GM12878 (cell line): ENCODE measurements around the gene IRS1.

Experiments used
- BMI1 ChIP-seq: fragments of 450-650 bp; IDR thresholded peaks from 2 replicates; pipeline ENCODE4 v1.6.1; 2016; ENCODE audit warnings: mild to moderate bottlenecking, moderate library complexity, borderline replicate concordance
- SIN3A ChIP-seq: IDR thresholded peaks from 2 replicates; pipeline ENCODE4 v1.6.1; 2012; ENCODE audit warnings: low read depth, low read length, improper control_type of control experiment
- STAT1 ChIP-seq: fragments of 450-650 bp; conservative IDR thresholded peaks from 2 replicates; pipeline ENCODE4 v1.6.1; 2014; ENCODE audit warnings: antibody characterized with exemption, mild to moderate bottlenecking
- TF ChIP-seq, protein P1 (sequence below), 3 experiments: IDR thresholded peaks in 2 of 3; conservative IDR thresholded peaks in 1 of 3; 2 replicates each; pipeline ENCODE4 v1.5.1; 2011; ENCODE audit warnings: low read depth in 3 of 3, low read length in 3 of 3, mild to moderate bottlenecking in 3 of 3, control low read depth in 2 of 3, moderate library complexity in 2 of 3, inconsistent platforms in 1 of 3, mixed read lengths in 1 of 3; ENCODE audit not compliant: control insufficient read depth in 2 of 3, insufficient read depth in 1 of 3; ENCODE audit errors: extremely low read depth in 1 of 3
- TF ChIP-seq, protein P2 (sequence below): IDR thresholded peaks from 2 replicates; pipeline ENCODE4 v1.6.1; 2011; ENCODE audit warnings: low read depth, low read length, improper control_type of control experiment, borderline replicate concordance
- TF ChIP-seq, protein P3 (sequence below): IDR thresholded peaks from 2 replicates; pipeline ENCODE4 v1.6.1; 2012; ENCODE audit warnings: mild to moderate bottlenecking, low read depth, low read length

DNA sequence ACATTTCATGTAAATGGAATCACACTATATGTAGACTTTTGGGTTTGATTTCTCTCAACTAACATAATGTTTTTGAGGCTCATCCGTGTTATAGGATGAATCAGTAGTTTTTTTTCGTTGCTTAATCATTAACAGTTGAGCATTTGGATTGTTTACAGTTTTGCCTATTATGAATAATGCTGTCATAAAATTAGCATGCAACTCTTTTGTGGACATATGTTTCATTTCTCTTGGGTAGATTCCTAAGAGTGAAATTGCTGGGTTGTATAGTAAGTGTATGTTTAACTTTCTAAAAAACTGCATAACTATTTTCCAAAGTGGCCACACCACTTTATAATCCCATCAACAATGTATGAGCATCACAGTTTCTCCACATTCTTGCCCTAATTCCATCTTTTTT lies 28.6 kb upstream of the IRS1 start:
- TF ChIP-seq BMI1 (no peak), SIN3A (no peak), STAT1 (no peak)
- TF ChIP-seq, protein P1, sequence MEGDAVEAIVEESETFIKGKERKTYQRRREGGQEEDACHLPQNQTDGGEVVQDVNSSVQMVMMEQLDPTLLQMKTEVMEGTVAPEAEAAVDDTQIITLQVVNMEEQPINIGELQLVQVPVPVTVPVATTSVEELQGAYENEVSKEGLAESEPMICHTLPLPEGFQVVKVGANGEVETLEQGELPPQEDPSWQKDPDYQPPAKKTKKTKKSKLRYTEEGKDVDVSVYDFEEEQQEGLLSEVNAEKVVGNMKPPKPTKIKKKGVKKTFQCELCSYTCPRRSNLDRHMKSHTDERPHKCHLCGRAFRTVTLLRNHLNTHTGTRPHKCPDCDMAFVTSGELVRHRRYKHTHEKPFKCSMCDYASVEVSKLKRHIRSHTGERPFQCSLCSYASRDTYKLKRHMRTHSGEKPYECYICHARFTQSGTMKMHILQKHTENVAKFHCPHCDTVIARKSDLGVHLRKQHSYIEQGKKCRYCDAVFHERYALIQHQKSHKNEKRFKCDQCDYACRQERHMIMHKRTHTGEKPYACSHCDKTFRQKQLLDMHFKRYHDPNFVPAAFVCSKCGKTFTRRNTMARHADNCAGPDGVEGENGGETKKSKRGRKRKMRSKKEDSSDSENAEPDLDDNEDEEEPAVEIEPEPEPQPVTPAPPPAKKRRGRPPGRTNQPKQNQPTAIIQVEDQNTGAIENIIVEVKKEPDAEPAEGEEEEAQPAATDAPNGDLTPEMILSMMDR (IDR thresholded peaks at IDR 0.05 in 2 of 3, conservative IDR thresholded peaks at IDR 0.05 in 1 of 3; ENCODE audit: control insufficient read depth in 2 of 3, extremely low read depth in 1 of 3, insufficient read depth in 1 of 3, low read depth in 3 of 3, low read length in 3 of 3): no peak
- TF ChIP-seq, protein P2, sequence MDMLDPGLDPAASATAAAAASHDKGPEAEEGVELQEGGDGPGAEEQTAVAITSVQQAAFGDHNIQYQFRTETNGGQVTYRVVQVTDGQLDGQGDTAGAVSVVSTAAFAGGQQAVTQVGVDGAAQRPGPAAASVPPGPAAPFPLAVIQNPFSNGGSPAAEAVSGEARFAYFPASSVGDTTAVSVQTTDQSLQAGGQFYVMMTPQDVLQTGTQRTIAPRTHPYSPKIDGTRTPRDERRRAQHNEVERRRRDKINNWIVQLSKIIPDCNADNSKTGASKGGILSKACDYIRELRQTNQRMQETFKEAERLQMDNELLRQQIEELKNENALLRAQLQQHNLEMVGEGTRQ: no peak
- TF ChIP-seq, protein P3, sequence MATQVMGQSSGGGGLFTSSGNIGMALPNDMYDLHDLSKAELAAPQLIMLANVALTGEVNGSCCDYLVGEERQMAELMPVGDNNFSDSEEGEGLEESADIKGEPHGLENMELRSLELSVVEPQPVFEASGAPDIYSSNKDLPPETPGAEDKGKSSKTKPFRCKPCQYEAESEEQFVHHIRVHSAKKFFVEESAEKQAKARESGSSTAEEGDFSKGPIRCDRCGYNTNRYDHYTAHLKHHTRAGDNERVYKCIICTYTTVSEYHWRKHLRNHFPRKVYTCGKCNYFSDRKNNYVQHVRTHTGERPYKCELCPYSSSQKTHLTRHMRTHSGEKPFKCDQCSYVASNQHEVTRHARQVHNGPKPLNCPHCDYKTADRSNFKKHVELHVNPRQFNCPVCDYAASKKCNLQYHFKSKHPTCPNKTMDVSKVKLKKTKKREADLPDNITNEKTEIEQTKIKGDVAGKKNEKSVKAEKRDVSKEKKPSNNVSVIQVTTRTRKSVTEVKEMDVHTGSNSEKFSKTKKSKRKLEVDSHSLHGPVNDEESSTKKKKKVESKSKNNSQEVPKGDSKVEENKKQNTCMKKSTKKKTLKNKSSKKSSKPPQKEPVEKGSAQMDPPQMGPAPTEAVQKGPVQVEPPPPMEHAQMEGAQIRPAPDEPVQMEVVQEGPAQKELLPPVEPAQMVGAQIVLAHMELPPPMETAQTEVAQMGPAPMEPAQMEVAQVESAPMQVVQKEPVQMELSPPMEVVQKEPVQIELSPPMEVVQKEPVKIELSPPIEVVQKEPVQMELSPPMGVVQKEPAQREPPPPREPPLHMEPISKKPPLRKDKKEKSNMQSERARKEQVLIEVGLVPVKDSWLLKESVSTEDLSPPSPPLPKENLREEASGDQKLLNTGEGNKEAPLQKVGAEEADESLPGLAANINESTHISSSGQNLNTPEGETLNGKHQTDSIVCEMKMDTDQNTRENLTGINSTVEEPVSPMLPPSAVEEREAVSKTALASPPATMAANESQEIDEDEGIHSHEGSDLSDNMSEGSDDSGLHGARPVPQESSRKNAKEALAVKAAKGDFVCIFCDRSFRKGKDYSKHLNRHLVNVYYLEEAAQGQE: no peak
